Germinal center (tissue), 1 donor: ENCODE measurements around the gene CEP128.
A peak's percentile ranks its signal among the peaks of the same experiment; 100 is the strongest.

Experiments
- DNase-seq: peaks from one replicate; pipeline ENCODE4 v3.0.0; 2012; ENCODE audit warnings: mixed read lengths, low spot score

Gene CEP128

DNA sequence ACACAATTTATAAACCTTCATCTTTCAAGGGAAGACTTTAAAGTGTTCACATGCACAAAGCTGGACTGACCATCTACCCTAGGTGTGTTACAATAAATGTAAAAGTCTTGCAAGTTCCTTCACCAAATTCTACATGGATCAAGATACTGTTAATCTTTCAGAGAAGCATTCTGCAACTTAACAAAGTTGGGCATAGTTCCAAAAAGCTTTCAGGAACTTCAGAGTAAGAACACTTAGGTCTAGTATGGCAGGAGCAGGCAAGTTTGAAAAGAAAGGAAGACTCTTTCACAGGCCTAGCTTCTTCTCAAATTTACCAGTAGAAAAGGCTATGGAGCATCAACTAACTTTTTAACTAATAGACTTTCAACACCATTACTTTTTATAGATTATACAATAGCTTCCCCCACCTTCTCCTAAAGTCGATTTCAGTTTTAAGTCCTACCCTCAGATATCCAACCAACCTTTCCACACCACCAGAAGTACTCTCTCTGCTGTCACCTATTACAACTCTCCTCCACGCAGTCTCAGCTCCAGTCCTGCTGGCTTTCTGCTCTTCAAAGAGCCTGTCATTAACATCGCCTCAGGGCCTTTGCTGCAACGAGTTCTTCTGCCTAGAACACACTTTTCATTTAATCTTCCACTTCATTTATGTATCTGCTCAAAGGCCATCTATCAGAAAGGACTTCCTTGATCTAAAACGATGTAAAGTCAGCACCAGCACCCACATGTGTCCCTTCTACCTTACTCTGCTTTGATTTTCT is 333.9 kb downstream of the CEP128 start:
- no peak for DNase-seq

DNA sequence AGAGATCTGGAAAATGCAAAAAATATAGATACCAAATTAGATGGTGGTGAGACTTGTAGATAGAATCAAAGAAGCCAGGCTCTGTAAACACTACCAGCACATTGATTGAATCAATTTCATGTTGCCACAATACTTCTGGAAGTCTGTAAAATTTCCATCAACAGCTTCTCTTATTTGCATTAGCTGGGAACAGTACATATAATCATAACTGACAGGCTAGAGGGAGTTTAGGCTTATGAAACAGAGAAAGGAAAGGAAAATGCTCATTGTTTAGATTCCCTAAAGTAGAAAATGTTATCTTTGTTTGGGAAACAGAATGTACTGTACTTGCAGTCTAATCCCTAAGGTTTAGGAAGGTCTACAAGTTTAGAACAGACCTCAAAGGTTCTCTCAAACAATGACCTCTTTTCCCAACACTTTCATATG is 335.2 kb downstream of the CEP128 start:
- no peak for DNase-seq

GRCh38 chr14:80605536-80605935 is 336.0 kb downstream of the CEP128 start:
- no peak for DNase-seq

DNA sequence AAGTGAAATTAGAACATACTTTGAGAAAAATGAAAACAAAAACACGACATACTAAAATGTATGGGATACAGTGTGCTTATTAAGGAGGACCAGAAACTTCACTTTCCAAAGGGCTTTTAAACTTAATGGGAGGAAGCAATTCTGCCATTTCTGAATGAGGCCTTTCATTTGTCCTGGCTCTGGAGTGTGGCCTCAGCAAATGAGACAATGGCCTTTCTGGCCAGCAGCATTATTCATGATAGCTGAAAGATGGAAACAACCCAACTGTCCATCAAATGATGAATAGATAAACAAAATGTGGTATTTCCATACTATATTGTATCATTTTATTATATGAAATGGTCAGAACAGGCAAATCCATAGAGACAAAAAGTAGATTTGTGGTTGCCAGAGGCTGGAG is 338.6 kb downstream of the CEP128 start:
- DNase-seq = no peak

- DNase-seq = peak; percentile 7
Observed at GRCh38 chr14:80587096-80587724, 354.3 kb downstream of the CEP128 start.

GRCh38 chr14:80586131-80586530 is 355.4 kb downstream of the CEP128 start:
- DNase-seq = no peak

- no peak for DNase-seq
Observed at GRCh38 chr14:80585506-80585835, 356.1 kb downstream of the CEP128 start.

- DNase-seq = no peak
Observed at GRCh38 chr14:80584744-80585505, 356.6 kb downstream of the CEP128 start.

GRCh38 chr14:80577599-80577998 is 363.9 kb downstream of the CEP128 start:
- DNase-seq = no peak

DNA sequence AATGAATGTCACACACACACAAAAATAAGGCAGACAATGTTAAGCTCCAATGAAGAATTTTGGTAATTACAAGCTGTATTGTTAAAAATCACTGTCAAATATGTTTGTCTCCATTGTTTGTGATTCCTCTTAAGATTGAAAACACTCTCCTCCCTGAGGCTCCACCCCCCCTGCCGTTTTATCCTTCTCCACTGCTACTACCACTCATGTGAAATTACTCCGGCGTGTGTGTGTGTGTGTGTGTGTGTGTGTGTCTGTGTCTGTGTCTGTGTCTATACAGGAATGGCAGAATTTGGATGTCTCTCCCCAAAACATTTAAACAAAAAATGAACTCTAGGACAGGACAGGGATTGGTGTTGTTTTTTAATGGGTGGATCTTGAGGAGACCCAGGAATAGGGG is 365.1 kb downstream of the CEP128 start:
- no peak for DNase-seq

DNA sequence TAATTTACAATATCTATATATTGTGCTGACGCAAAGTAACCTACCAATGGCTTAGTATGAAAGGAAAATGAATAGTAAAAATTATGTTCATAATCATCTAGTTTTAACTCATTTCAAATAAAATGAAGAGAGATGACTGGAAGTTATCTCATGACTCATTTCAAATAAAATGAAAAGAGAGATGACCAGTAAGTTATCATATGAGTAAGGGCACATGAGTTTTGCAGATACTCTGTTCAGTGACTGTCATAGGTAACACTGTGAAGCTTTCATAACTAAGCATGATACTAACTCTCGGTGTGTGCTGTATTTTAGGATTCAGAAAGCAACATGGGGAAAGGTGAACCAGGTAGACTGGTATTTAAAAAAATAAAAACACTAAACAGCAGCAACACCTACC is 365.8 kb downstream of the CEP128 start:
- no peak for DNase-seq

DNA sequence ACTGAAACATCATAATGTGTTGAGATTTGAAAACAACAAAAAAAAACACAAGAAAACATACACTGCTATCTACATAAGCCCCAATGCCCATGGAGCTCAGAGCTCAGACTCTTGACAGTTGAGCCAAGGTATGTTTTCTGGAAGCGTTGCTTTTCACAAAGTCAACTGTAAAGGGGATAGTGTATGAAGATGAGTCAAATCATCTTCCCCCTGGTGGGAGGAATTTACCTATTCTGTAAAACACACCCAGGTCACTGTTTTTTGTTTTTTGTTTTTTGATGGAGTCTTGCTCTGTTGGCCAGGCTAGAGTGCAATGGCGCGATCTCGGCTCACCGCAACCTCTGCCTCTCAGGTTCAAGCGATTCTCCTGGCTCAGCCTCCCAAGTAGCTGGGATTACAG is 368.9 kb downstream of the CEP128 start:
- DNase-seq = no peak

- DNase-seq = no peak
Observed at GRCh38 chr14:80570930-80571298, 370.6 kb downstream of the CEP128 start.

- DNase-seq = no peak
Observed at GRCh38 chr14:80567905-80568536, 373.5 kb downstream of the CEP128 start.

DNA sequence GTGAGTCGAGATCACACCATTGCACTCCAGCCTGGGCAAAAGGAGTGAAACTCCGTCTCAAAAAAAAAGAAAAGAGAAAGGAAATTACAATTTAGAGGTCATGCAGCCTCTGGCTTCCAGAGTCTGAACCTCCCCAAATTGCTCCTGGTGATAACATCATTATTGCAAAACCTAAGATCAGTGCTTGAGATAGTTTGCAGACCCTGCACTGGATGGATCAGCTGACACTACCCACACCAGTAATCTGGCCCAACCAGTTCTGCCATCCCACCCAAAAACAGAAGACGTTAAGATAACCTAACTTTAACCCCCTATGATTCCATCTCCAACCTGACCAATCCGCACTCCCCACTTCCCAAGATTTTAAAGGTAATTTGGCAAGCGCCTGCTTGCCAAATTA is 376.5 kb downstream of the CEP128 start:
- DNase-seq = no peak

DNA sequence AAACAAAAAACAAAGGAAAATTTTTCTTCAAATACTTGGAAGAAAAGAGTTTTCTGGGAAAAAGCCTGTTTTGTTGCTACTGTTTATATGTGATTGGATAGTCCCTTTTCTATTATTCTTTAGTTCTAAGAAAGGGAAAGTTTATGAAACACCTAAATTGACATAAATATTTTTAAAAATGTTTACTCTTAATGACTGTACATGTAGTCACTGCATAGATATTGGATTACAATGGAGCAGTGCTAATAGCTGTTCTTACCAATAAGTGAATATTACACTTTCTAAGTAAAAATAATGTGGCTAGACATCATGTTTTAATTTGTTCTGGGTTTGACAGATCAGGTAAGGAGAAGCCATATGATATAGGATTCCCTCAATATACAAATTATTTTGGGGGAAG is 377.5 kb downstream of the CEP128 start:
- DNase-seq = no peak

DNA sequence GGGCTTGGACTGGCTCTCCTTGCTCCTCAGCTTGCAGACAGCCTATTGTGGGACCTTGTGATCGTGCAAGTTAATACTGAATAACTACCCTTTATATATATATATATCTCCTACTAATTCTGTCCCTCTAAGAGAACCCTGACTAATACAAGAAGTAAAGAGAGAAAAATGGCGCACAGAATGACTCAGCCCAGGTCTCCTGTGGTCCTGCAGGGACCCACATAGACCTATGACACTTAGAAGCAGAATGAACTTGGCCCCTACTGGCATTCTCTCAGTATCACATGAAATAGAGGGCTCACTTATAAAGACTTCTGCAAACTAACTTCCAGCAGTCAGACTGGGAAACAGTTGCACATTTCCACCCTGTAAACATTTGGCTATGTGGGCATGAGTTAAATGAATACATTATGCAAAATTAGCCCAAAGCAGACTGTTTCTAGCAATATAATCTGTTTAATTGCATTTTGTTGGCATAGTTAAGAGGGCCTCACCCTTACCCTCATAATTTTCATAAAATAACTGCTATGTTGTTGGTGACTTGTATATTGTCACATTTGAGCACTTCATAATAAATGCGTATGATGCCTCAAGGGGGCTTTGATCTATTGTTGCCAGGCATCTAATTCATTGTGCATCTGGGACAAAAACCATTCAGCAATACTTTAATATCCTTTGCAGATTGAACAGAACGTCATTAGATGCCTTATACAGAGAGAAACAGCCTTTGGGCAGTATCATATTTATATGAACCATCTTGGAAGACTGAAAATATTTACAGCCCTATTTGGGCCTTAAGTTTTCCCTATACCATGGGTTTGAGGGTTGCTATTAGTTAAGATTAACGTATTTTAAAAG is 380.5 kb downstream of the CEP128 start:
- DNase-seq = no peak

- no peak for DNase-seq
Observed at GRCh38 chr14:80554139-80554538, 387.4 kb downstream of the CEP128 start.

- DNase-seq = no peak
Observed at GRCh38 chr14:80549141-80549540, 392.4 kb downstream of the CEP128 start.

GRCh38 chr14:80545935-80546854 is 395.3 kb downstream of the CEP128 start:
- no peak for DNase-seq

DNA sequence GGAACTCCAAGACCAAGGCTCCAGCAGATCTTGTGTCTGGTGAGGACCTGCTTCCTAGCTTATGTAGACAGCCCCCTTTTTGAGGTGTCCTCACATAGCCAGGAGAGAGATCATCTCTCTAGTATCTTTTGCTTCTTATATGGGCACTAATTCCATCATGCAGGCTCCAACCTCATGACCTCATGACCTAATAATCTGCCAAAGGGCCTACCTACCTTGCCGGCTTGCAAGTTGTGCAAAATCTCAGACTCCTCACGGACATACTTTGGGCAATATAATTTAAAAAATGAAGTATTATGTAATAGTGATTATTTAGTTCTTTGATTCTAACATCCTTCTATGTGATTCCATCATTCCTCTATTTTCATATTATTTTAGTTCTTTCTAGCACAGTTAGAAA is 397.2 kb downstream of the CEP128 start:
- DNase-seq = no peak
